Mucosa of gallbladder (tissue), 1 donor: ENCODE results near the gene RIPPLY1. TPM values are rescaled to one million over a fixed set of nuclear protein-coding genes. Genes with fewer than 3 reads are reported as not detected.

ENCODE experiments used
- DNase-seq: peaks from one replicate; pipeline ENCODE4 v3.0.0-alpha.2; 2020; ENCODE audit warnings: low spot score
- total RNA-seq: library from RNA; stranded (reverse); gene quantifications from one replicate; pipeline ENCODE4 v1.2.1, GENCODE V29; 2021
- donor health status: DM: no; HTN: no; CAD: no.

Gene RIPPLY1, protein sequence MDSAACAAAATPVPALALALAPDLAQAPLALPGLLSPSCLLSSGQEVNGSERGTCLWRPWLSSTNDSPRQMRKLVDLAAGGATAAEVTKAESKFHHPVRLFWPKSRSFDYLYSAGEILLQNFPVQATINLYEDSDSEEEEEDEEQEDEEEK
- not detected for total RNA-seq

DNA sequence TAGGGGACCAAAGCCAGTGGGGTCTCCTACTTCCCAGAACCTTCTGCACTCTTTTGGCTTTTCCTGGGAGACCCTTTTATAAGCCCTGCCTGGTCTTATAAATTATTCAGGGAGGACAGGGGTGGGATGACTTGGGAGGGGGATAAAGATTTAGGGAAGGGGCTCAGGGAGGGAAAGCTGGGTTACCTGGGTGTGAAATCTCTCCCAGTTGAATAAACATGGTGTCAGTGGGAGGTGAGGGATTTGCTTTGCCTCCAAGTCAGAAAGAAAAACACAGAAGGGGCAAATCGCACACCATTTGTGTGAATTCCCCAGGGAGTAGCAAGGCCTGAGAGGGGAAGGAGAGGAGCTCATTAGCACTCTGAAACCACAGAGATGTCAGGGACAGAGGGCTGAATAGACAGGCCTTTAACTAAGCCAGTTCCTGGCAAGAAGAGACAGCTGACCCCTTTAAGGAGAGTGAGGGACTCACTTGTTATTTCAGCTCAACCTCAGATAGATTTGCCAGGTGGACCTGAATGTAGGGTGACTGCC is at the start of gene RIPPLY1:
TSS of gene RIPPLY1 (minus strand) at position 51 of the 534 bp plus-strand sequence. CDS start 54 bp downstream, outside the sequence.
- DNase-seq = no peak

DNA sequence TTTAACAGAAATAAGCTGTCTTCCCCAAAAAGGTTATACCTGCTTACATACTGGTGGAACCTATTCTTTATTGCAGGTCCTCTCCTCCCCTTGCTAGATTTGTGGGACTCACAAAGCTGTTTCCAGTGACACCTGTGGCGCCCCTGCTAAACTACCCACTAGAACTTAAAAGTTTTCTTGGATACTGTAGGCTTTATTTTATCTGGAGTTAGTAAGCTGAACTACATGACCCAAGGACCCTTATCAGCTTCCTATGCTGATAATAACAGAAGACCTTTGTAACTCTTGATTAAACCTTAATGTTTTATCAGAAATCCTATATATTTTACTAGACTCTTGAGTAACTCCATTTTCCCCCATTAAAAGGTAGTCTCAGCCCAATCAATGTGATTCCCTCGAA is 49.4 kb upstream of the RIPPLY1 start:
- no peak for DNase-seq

DNA sequence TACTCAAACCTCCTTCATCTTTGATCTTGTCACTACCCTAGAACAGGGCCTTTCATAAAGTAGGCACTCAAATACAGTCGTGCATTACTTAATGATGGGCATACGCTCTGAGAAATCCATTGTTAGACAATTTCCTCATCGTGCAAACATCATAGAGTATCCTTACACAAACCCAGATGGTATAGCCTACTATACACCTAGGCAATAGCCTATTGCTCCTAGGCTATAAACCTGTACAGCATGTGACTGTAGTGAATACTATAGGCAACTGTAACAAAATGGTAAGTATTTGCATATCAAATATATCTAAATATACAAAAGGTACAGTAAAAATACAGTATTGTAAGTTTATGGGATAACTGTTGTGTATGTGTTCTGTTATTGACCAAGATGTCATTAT is 48.9 kb upstream of the RIPPLY1 start:
- DNase-seq = no peak

DNA sequence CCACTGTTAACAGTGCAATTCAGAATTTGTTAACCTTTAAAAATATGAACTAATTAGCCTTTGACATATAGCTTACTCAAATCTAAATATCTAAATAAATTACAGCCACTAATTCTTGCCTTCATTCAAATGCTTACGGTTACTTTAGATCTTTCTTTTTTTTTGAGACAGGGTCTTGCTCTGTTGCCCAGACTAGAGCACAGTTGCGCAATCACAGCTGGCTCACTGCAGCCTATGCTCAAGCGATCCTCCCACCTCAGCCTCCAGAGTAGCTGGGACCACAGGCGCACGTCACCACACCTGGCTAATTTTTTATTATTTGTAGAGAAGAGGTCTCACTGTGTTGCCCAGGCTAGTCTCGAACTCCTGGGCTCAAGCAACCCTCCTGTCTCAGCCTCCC is 48.1 kb upstream of the RIPPLY1 start:
- DNase-seq = no peak

DNA sequence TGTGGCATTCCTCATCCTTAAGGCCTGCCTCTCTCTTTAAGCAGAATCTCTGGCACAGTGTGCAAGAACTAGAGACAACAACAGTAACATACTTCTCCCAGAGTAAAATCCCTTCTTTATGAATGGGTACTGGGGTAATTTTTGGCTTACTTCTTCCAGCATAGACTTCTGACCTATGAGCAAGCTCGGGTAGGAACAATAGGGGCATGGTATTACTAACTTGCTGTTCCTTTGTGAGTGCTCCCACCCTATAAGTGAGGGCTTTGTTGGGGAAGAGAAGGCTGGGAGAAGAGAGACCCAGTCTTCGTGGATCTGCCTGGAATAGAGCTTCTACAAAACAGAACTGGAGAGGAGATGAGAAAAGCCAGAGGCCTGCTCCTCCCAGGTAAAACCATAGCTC is 47.2 kb upstream of the RIPPLY1 start:
- no peak for DNase-seq

DNA sequence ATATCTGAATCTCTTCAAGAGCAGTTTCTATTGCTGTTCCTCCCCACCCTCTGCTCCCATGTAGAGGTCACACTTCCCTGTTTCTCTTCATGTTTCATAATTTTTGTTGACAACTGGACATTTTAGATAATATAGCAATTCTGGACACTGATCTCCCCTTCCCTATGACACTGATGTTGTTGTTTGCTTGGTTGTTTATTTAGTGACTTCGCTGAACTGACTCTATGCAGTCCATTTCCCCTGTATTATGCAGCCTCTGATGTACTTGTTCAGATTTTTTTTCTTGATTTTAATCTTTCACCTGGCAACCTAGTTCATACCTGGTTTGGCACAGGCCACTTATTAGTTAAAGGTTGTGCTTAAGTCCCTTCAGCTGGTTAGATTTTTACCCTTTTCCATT is 46.2 kb upstream of the RIPPLY1 start:
- DNase-seq = no peak

DNA sequence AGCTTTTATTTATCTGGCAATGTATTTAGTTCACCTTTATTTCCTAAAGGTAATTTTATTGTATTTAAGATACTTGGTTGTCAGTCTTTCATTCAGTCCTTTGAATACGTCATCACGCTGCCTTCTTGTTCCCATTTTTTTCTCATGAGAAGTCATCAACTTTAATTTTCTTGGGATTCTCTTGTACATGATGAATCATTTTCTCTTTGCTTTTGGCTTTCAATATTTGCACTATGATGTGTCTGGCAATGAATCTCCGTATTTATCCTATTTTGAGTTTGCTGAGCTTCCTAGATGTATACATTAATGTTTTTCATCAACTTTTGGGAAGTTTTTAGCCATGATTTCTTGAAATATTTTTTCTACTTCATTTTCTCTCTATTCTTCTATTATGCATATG is 45.5 kb upstream of the RIPPLY1 start:
- DNase-seq = no peak

DNA sequence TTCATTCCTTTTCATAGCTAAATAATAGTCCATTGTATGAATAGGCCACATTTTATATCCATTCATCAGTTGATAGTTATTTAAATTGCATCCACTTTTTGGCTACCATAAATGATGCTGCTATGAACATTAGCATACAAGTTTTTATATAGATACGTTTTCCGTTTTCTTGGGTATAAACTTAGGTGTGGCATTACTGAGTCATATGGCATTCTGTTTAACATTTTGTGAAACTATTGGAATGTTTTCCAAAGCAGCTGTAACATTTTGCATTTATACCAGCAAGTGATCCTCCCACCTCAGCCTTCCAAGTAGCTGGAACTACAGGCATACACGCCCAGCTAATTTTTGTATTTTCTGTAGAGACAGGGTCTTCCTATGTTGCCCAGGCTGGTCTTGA is 43.3 kb upstream of the RIPPLY1 start:
- DNase-seq = no peak

DNA sequence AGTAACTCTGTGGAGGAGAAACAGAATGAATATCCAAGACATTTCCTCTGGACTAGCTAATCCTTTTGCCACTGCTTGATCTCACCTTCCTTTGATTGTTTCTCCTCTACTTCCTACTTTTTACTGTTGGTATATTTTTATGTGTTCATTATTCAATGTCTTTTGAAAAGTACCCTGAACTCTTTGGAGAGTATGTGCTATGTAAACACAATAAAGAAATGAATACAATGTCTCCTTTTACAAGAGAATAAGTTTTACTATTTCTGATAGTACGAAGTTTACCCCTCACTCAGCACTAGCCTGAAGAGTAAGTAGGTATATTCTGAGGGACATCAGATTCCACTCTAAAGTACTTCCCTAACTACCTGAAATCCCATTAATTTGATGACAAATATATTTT is 36.9 kb upstream of the RIPPLY1 start:
- no peak for DNase-seq

DNA sequence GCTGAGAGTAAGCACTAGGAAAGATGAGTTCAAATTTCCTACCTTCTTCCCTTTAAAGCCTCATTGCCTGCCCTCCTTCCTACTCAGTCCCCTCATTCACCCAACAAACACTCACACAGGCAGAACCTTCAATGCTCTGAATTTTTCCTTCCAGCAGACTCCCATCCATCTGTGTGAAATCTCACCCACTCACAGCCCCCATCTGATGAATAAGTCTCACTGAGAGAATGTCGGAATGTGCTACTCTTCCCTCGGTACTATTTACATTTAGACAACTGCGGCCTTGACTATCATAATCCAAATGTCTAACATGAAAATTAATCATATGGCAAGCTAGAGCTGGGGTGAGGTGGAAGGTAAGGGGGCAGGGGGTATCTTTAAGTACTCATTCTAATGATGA is 36.4 kb upstream of the RIPPLY1 start:
- no peak for DNase-seq

DNA sequence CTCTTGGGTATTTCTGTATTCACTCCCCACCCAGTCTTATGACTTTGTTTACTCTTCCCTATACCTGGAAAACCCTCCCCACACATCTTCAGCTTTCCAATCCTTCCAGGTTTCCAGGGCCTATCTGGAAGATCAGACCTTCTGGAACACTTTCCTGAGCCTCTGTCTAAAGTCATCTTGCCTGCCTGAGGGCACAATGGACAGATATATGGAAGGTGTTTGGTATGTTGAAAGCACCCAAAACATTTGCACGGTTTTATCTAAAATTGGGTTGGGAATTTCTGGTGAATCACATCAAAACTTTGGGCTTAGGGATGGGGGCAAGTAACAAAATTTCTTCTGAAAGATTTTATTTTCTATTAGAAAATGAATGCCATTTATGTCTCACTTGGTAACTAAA is 33.1 kb upstream of the RIPPLY1 start:
- DNase-seq = no peak

DNA sequence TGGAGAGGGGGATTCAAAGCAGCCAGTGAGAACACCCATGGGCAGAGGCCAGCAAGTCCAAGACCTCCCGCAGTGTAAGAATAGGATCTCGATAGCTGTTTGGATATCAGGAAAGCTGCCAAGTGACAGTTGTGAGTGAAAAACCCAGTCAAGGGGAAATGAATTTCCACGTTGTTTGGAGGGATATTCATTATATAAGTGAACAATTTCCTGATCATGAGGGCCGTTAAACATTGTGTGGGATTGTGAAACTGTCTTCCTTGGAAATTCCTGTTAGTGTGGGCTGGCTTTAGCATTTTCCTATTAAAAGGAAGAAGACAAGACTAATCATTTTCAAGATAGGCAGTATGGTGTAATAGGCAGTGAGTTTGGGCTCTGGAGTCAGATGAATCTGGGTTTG is 32.0 kb upstream of the RIPPLY1 start:
- DNase-seq = no peak

DNA sequence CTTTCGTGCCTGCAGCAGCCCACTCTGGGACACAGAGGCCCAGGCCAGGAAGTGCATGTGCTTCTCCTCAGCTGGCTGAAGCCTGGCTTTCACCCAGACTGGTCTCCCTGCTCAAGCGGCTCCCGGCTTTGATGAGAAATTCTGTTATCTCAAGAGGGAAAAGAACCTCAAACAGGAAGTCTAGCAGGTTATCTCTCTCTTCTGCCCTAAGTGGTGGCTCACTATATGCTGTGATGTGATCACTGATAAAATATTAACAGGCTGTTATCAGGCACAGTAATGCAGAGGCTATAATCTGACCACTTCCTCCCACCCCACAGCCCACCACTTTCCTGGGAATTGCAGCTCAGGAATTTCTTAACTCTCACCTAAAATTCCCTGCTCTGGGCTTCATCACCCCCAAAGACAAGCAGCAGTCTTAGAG is 30.4 kb upstream of the RIPPLY1 start:
- DNase-seq = peak; percentile 54

DNA sequence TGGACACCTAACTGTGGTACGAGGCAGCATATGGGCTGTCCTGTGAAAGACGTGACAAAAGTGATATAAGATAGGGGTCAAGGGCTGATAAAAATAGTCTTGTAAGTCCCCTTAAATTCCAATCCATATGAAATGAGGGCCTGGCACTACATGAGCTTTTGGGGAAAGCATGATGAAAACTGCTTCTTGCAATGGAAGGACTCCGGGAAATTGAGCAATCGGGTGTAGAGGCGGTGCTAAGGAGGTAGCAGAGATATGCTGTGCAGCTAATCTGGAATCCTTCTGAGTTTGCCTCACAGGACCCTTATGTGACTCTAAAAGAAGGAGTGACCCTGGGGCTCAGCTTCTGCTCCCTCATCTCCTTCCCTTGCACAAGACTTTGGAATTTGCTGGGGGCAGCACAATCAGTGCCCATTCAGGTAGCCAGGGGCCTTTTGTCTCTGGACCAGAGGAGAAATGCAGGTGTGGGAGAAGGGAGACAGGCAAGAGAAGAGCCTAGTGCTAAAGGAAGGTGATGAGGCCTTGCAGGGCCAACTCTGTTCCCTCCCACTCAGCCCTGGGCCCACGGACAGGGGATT is 29.9 kb upstream of the RIPPLY1 start:
- DNase-seq = no peak

DNA sequence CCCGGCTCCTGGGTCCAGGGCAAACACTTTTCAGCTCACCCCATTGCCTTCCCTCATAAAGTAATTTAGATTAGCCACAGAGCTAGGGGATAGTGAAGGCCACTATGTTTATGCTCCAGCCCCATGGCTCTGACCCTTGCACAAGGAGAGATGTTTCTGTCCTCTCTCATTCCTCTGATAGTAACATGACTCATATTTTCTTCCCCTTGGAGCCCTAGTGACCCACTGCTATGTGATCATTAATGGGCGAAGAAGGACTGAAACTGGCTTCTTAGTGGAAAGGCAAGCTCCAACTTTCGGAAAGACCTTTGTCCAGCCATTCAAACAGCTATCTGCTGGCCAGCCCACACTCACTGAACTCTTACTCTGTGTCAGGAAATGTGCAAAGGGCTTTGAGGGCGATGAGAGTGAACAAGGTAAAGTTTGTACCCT is 29.4 kb upstream of the RIPPLY1 start:
- DNase-seq = no peak

DNA sequence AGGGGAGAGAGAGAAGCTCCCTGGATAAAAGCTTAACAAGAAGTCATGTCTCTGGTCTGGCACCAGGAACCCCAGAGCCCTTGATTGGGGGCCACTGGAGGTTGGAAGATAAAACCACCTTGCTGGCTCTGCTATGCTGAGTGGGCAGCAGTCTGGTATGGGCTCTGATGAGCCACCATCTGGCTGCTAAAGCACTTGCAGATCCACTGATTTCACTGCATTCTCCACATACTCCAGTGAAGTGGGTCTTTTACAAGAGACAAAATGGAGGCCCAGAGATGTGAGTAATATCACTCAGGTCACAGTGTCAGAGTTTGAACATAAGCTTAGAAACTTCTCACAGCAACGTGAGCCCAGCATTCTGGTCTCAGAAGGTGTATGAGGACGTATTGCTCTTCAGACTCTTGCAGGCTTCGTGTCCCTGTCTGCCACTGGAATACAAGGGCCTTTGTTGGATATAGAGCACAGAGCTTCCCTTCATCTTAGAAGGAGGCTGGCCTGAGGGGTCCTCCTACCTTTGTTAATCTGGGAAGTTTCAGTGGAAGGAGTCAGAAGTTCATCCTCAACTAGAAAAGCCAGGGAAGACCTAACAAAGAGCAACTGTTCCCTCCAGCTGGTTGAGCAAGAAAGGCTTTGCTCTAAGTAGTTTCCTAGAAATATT is 28.8 kb upstream of the RIPPLY1 start:
- no peak for DNase-seq

DNA sequence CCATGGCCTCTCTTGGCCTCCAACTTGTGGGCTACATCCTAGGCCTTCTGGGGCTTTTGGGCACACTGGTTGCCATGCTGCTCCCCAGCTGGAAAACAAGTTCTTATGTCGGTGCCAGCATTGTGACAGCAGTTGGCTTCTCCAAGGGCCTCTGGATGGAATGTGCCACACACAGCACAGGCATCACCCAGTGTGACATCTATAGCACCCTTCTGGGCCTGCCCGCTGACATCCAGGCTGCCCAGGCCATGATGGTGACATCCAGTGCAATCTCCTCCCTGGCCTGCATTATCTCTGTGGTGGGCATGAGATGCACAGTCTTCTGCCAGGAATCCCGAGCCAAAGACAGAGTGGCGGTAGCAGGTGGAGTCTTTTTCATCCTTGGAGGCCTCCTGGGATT is 25.1 kb upstream of the RIPPLY1 start:
- DNase-seq = no peak

DNA sequence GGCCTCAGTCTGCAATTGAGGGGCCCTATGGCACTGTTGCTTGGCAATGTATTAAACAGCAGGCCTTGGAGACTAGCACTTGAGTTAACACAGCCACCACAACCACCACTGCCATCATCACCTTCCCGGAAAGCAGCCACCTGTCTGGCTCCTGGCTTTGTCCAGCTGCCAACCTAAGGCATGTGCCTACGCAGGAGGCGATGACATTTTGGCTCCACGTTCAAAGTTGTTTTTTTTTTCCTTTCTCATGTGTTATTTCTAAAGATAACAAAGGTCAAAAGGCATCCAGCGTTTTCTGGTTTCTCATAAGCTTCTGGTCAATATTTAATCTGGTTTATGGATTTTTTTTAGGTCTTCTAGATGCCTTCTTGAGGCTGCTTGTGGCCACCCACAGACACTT is 24.6 kb upstream of the RIPPLY1 start:
- peak; percentile 49 for DNase-seq

DNA sequence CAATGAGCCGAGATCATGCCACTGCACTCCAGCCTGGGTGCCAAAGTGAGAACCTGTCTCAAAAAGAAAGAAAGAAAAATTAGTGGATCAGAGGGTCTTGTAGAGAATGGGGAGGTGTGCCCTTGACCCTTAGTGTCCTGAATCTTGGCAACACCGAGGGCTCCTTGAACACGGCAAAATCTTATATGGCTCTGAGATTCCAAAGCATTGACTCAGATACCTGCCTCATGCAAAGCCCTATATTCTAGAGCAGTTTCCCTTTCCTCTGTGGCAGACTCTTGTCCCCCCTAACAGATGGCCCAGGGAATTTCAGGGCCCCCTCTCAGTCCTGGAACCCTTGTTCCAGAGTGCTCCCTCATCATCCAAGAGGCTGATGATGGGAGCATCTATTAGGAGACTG is 23.9 kb upstream of the RIPPLY1 start:
- DNase-seq = no peak

DNA sequence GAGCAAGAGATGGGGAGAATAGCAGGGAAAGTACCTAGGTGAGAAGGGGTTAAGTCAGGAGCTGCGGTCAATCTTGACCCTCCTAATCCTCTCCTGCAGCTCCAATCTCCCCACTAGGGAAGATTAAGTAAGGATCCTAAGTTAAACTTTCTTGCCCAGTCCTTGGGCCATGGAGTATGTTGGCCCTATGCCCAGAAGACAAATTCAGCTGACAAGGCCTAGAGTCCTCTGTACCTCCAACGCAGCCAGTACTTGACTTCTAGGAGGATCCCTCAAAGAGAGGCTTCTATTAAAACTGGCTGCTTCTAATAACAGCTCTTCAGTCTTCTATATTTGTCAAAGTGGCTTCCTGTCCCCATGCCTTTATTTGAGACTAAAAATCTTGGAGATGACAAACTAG is 18.5 kb upstream of the RIPPLY1 start:
- no peak for DNase-seq

DNA sequence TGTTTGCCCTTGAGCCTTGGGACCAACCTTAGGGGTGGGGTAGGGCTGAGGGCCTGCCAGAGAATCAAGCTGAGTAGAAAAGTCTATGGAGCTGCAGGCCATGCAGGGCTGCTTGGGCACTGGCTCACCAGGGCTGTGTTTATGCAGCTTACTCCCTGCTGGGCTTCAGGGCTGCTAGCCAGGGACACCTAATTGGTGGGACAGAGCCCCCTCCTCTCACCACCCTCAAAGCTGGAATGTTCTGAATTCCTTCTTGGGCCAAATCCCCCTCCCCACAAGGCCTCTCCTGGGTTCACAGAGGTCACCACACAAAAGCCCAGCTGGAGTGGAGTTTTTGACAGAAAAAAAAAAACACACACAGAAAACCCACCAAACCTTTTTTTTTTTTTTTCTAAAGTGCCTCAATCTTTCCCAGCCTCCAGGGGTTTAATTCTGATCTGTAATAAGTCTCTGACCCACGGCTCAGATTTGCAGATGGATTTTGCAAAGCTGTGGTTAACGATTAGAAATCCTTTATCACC is 16.9 kb upstream of the RIPPLY1 start, which contains the start of gene CLDN2:
TSS of gene CLDN2 (plus strand) at position 471 of the 521 bp plus-strand sequence. CDS start 7,827 bp downstream, outside the sequence.
- no peak for DNase-seq

DNA sequence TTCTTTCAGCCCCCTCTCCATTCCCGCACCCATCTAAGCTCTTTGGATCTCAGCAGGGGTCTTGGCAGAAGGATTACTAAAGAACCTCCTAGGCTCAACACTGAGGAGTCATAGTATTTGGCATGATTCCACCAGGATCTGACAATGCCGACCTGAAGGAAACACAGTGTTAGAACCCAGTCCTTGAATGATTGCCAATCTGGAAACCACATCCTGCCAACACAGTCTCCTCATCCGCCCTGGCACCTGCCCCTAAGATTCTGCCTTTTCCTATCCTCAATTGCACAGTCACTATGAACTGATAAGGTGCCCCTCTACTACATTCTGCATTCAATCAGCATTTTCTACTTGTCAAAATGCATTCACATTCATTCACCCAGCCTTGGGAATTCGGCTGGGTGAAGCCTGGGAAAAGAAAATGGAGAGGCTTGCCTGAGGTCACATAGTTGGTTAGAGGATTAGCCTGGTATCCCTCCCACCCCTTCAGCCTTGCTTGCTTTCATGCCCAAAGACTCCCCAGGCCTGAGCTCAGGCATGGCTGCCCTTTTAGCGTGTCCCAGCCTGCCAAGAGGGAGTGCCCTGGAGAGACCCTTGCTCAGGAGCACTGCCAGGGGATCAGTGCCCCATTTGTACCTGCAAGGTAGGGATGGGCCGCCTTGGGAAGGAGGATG is 14.8 kb upstream of the RIPPLY1 start:
- peak; percentile 58 for DNase-seq
